Fibroblast of pulmonary artery (primary cell): ENCODE data around the gene HSD17B3.
A peak's percentile ranks its signal among the peaks of the same experiment; 100 is the strongest.

Experiments
- DNase-seq: peaks from one replicate; pipeline ENCODE4 v3.0.0-alpha.2; 2010; ENCODE audit warnings: low read depth
- H3K4me3 ChIP-seq: replicated peaks from 2 replicates; pipeline ENCODE4 v1.5.1; 2011; ENCODE audit warnings: low read depth, mild to moderate bottlenecking, control low read depth, low read length, moderate library complexity
- TF ChIP-seq, protein P1 (sequence below): IDR thresholded peaks from 2 replicates; pipeline ENCODE4 v1.5.1; 2011; ENCODE audit warnings: mild to moderate bottlenecking, control low read depth, low read length, inconsistent platforms; ENCODE audit errors: missing control alignments

The HSD17B3 gene

GRCh38 chr9:96274939-96275338 is 27.0 kb downstream of the HSD17B3 start:
- no peak overlapping the region for H3K4me3 ChIP-seq
- TF ChIP-seq, protein P1, sequence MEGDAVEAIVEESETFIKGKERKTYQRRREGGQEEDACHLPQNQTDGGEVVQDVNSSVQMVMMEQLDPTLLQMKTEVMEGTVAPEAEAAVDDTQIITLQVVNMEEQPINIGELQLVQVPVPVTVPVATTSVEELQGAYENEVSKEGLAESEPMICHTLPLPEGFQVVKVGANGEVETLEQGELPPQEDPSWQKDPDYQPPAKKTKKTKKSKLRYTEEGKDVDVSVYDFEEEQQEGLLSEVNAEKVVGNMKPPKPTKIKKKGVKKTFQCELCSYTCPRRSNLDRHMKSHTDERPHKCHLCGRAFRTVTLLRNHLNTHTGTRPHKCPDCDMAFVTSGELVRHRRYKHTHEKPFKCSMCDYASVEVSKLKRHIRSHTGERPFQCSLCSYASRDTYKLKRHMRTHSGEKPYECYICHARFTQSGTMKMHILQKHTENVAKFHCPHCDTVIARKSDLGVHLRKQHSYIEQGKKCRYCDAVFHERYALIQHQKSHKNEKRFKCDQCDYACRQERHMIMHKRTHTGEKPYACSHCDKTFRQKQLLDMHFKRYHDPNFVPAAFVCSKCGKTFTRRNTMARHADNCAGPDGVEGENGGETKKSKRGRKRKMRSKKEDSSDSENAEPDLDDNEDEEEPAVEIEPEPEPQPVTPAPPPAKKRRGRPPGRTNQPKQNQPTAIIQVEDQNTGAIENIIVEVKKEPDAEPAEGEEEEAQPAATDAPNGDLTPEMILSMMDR: no peak
- no peak for DNase-seq

- no peak overlapping the region for H3K4me3 ChIP-seq
- TF ChIP-seq, protein P1: no peak
- DNase-seq: no peak
These were observed 31.7 kb downstream of the HSD17B3 start for GRCh38 chr9:96270236-96270744.

GRCh38 chr9:96258967-96259366 is 43.0 kb downstream of the HSD17B3 start:
- DNase-seq: no peak

GRCh38 chr9:96256800-96257199 is 45.2 kb downstream of the HSD17B3 start:
- TF ChIP-seq, protein P1: no peak
- H3K4me3 ChIP-seq: no peak overlapping the region
- peak; percentile 10 for DNase-seq

More at GRCh38 chr9:96258967-96259366, 43.0 kb downstream of the HSD17B3 start:
- TF ChIP-seq, protein P1: no peak
- H3K4me3 ChIP-seq: no peak overlapping the region

GRCh38 chr9:96255698-96256097 is 46.3 kb downstream of the HSD17B3 start:
- DNase-seq: no peak
- TF ChIP-seq, protein P1: no peak
- H3K4me3 ChIP-seq: no peak overlapping the region

DNA sequence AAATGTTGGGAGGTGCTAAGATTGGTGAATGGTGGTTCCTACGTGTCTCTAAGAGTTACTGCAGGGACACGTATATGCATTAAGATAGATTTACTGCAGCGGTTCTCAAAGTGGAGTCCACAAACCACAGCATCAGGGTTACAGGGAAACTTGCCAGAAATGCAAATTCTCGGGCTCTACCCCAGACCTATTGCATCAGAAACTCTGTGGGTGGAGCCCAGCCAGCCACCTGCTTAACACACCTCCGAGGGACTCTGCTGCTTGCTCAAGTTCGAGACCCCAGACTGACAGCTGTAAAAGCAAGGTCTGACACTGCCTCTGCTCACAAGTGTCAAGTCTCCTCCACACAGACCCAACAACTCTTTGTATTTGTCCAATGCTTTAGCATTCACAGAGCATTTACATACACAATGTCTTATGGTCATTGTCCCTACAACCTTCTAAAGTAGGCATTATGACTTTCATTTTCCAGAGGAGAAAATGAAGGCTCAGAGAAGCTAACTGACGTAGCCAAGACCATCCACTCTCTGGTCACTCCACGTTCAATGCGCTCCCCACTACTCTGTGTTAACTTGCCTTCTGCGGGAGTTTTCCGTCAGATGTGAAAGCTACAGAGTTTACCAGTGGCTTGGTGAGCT is 48.8 kb downstream of the HSD17B3 start:
- no peak overlapping the region for H3K4me3 ChIP-seq
- no peak for DNase-seq
- TF ChIP-seq, protein P1: no peak

DNA sequence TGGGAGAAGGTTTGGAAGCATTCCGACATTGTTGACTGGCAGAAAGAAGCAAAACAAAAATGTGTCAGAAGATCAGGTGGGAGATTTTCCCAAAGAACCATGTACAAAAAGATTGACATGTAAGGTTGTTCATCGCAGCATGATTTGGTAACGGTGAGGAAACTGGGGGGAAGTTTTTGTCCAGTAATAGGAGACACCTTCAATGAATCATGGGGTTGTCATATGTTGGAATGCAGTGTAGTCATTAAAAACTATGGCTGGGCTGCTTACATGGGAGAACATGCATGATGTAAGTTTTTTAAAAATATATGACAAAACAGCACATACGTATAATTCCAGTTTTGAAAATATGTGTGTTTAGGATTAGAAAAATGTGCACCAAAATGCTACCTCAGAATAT is 50.5 kb downstream of the HSD17B3 start:
- TF ChIP-seq, protein P1: no peak
- no peak overlapping the region for H3K4me3 ChIP-seq
- no peak for DNase-seq
